ENCODE data around the gene PTPRM.

GRCh38 chr18:8049147-8049546 is 482.0 kb downstream of the PTPRM start:
- no peak for TF ChIP-seq CTCF (IDR thresholded peaks at IDR 0.05)
- TF ChIP-seq POLR2A (IDR thresholded peaks at IDR 0.05), result no peak
